Measurements from ENCODE around the gene SEBOX. TPM values are rescaled to one million over a fixed set of nuclear protein-coding genes. Genes with fewer than 3 reads are reported as not detected.

Gene SEBOX
- total RNA-seq, 2 donors from 2014 or later, result not detected

DNA sequence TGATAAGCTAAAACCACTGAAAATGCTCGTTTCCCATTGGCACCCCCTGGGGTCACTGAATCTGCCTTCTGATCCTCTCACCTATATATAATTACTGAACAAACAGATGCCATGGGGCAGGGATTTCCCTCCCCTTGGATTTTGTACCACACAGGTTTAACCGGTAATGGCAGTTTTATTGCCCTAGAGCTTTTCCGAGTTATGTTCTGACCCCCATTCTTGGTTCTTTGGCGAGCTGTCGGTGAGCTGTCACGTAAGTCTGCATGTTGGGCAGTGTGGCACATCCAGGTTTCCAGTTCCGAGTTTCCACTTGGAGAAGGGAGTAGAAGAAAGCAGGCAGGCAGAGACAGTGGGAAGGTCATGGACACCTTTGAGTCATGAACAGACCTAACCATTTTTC is 38.9 kb downstream of the SEBOX start:
- peaks cover 39% of the 10 kb centered on the region for H3K4me1 Mint-ChIP-seq (ENCODE audit: low read depth)
- ATAC-seq (replicated peaks in 1 of 2), result no peak
- H3K27me3 Mint-ChIP-seq (ENCODE audit: low read depth), result no peaks in the 10 kb centered on the region
- no peak overlapping the region for H3K4me3 Mint-ChIP-seq
- H3K27ac Mint-ChIP-seq, result no peak overlapping the region
- no peak for DNase-seq
- H3K36me3 Mint-ChIP-seq (ENCODE audit: insufficient read depth in 2 of 2), result peaks cover 0 to 15% of the 10 kb centered on the region in 2 donors
- H3K9me3 Mint-ChIP-seq, result no peaks in the 10 kb centered on the region

DNA sequence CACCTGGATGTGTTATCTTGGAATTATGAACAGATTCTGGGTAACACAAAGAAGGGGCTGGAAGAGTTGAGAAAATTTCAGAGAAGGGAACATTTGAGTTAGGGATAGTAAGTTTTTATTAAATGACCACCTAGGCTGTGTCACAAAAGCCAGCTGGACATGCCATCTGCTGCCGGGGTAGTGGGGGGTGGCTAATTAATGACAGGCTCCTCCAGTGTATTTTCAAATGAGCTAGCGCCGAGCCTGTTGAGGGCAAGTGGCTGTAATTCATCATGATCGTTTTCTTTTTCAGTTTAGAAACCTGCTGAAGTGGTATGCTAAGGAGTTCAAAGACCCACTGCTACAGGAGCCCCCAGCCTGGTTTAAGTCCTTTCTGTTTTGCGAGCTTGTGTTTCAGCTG is 39.8 kb downstream of the SEBOX start:
- ATAC-seq (replicated peaks in 1 of 2) (no peak), DNase-seq (no peak)
- Mint-ChIP-seq H3K9me3 (no peaks in the 10 kb centered on the region), H3K27me3 (ENCODE audit: low read depth) (no peaks in the 10 kb centered on the region), H3K36me3 (ENCODE audit: insufficient read depth in 2 of 2) (peaks cover 0 to 17% of the 10 kb centered on the region in 2 donors), H3K4me3 (no peak overlapping the region), H3K27ac (no peak overlapping the region), H3K4me1 (ENCODE audit: low read depth) (peaks cover 48% of the 10 kb centered on the region)

DNA sequence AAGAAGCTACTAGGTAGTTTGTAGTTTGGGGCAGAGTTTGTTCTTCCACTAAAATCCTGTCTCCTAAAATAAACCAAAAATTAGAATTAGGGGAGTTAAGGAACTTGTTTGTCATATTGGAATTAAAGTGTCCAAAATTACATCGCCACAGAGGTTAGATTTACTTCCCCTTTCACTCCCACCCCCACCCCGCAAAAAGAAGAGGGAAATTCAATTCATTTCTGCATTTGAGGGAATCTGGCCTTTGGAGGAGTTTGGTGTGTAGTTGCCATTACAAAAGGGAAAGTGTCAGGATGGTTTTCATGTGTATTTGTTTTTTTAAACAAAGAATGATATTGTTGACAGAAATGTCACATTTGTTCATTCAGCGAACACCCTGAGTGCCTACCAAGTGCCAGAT is 40.2 kb downstream of the SEBOX start:
- no peak for ATAC-seq (replicated peaks in 1 of 2)
- Mint-ChIP-seq H3K4me1 (ENCODE audit: low read depth) (peaks cover 52% of the 10 kb centered on the region), H3K27ac (no peak overlapping the region), H3K9me3 (no peaks in the 10 kb centered on the region), H3K27me3 (ENCODE audit: low read depth) (no peaks in the 10 kb centered on the region), H3K4me3 (no peak overlapping the region), H3K36me3 (ENCODE audit: insufficient read depth in 2 of 2) (peaks cover 0 to 21% of the 10 kb centered on the region in 2 donors)
- no peak for DNase-seq

DNA sequence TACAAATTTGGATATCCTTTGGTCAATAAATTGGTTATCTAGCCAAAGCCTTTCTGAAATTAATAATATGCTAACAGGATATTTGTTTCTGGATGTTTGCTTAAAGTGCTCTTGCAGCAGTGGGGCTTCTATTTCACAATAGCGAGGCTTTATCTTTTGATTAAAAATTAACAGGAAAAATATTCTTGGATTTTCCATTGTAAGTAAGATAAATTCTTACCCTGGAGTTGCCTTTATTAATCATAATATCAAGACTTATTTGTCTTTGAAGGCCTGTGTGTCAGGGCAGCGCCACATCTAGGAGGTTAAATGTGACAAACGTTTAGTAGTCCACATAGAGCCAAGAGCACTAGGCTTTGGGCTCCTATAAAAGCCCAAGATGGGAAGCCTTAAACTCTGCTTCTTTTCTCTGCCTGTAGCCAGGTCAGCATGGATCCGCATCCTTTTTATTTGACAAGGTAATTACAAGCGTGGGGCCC is 40.7 kb downstream of the SEBOX start:
- Mint-ChIP-seq H3K4me3 (no peak overlapping the region), H3K36me3 (ENCODE audit: insufficient read depth in 2 of 2) (peaks cover 0 to 21% of the 10 kb centered on the region in 2 donors), H3K27me3 (ENCODE audit: low read depth) (no peaks in the 10 kb centered on the region), H3K27ac (no peak overlapping the region), H3K4me1 (ENCODE audit: low read depth) (peaks cover 54% of the 10 kb centered on the region), H3K9me3 (no peaks in the 10 kb centered on the region)
- no peak for DNase-seq
- ATAC-seq (replicated peaks in 1 of 2), result no peak

DNA sequence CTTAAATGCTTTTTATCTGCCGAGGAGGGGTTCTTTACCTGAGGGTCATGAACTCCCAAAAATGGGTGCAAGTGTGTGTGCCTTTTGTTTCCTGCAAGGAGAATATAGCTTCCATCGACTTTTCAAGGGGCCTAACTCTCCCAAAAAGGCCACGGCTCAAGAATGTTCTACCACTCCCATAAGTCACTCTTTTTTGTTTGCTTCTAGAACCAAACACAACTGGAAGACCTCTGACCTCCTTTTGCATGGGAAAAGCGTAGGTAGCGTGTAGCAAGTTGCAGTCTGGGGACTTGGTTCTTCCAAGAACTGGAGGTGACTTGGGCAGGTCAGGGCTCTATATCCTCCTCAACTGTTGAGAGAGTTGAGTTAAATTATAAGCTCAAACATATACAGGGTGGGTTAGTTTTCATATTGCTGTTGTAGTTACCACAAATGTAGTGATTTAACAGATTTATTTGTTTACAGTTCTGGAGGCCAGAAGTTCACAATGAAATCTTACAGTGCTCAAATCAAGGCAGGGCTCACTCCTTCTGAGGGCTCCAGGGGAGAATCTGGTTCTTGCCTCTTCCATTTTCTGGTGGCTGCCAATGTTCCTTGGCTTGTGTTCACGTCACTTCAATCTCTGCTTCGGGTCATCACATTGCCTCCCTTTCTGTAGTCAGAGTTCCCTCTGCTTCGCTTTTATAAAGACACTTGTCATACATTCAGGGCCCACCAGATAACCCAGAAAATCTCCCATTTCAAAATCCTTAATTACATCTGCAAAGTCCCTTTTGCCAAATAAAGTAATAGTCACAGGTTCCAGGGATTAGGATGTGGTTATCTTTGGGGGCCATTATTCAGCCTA is 44.6 kb downstream of the SEBOX start:
- Mint-ChIP-seq H3K36me3 (ENCODE audit: insufficient read depth in 2 of 2) (peaks cover 0 to 5% of the 10 kb centered on the region in 2 donors), H3K27ac (peak overlapping the region; percentile 68), H3K9me3 (no peaks in the 10 kb centered on the region), H3K27me3 (ENCODE audit: low read depth) (no peaks in the 10 kb centered on the region), H3K4me1 (ENCODE audit: low read depth) (peaks cover 48% of the 10 kb centered on the region), H3K4me3 (peak overlapping the region; percentile 89 to 90)
- no peak for ATAC-seq (replicated peaks in 1 of 2)
- DNase-seq, result no peak

DNA sequence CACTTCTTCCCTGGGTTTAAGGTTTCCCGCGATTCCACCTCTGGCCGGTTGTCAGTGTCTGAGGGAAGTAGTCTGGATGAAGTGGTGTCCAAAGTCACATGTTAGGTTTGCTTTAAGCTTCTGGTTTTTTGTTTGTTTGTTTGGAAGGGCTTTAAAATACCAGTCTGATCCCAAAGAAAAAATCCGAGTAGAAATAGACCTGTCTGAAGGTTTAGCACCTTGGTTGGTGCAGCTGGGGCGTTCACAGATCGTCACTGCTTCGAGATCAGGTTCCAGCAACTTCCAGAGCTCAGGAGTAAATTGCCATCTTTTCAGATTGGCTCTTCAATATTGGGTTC is 45.4 kb downstream of the SEBOX start:
- ATAC-seq (replicated peaks in 1 of 2), result no peak
- H3K4me1 Mint-ChIP-seq (ENCODE audit: low read depth), result peaks cover 48% of the 10 kb centered on the region
- peak overlapping the region; percentile 77 for H3K27ac Mint-ChIP-seq
- H3K4me3 Mint-ChIP-seq, result peak overlapping the region; percentile 89 to 90
- peaks cover 0 to 5% of the 10 kb centered on the region in 2 donors for H3K36me3 Mint-ChIP-seq (ENCODE audit: insufficient read depth in 2 of 2)
- DNase-seq, result no peak
- H3K9me3 Mint-ChIP-seq, result no peaks in the 10 kb centered on the region
- no peaks in the 10 kb centered on the region for H3K27me3 Mint-ChIP-seq (ENCODE audit: low read depth)

DNA sequence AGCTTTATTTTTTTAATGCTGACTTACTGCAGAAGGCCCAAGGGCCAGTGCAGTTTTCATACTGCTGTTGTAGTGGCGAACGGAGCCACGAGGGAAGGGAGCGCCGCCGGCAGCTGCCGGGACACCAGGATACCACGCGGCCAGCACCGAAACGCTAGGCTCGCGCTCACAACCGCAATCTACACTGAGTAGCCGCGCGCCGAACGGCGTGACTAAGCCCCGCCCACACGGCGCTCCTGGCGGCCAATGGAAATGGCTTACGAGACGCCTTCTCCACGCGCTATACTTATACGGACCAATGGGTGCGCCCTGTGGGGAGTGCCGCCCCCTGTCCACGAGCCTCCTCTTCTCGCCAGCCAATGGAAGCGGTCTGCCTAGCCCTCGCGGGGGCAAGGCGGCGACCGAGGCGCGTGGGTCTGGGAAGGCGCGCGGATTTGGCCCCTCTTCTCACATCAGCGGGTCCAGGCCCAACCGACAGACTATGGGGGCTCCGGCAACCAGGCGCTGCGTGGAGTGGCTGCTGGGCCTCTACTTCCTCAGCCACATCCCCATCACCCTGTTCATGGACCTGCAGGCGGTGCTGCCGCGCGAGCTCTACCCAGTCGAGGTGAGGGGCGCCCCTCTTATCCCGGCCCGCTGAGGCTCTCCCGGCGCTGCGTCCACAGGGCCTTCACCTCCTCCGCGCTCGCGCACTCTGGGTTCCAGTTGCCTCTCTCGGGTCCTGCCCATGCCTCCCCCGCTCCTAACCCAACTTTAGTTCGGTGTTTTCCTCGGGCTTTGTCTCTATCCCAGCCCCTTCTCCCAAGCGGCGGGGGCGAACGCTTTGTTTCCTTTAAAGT is 46.0 kb downstream of the SEBOX start, which contains the start of gene TMEM97:
Gene TMEM97 (plus strand): TSS at position 442 of the 839 bp plus-strand sequence. CDS start 40 bp downstream, at position 482.
- Mint-ChIP-seq H3K9me3 (no peaks in the 10 kb centered on the region), H3K27ac (peak within 1 kb of the TSS; percentile 77), H3K4me1 (ENCODE audit: low read depth) (peaks cover 48% of the 10 kb centered on the region), H3K27me3 (ENCODE audit: low read depth) (no peaks in the 10 kb centered on the region), H3K36me3 (ENCODE audit: insufficient read depth in 2 of 2) (peaks cover 0 to 5% of the 10 kb centered on the region in 2 donors), H3K4me3 (peak within 1 kb of the TSS; percentile 89 to 90)
- ATAC-seq (replicated peaks in 1 of 2), result peak; percentile 99
- DNase-seq, result peak; percentile 96 to 98

DNA sequence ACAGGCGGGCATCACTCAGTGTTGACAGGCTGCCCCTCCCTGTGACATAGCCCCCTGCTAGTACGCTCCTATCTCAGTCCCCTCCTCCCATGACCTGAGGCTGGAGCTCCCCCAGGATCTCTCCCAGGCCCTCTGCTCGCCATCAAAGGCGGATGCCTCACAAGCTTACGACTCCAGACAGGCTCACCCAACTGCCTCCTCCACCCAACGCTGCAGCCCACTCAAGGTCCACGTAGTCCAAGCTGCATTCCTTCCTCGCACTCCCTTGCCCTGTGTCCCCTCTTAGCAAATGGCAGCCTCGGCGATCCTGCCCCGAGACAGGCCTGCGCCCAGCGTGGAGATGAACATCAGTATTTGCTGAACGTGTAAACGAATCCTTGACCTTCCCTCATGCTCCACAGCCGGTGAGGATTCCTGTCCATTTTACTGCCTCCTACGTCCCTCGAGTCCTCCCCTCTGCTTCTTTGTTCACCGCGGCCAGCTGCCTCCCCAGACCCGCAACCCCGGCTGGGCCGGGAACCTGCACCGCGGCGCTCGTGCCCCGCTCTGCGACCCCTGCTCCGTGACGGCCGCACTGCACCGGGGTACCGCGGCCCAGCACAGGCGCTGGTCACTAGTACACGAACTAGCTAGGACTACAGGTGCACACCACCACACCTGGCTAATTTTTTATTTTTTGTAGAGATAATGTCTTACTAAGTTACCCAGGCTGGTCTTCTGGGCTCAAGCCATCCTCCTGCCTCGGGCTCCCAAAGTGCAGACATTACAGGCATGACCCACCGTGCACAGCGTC is 46.8 kb downstream of the SEBOX start:
- no peaks in the 10 kb centered on the region for H3K27me3 Mint-ChIP-seq (ENCODE audit: low read depth)
- H3K4me3 Mint-ChIP-seq, result peak overlapping the region; percentile 89 to 90
- peak in 1 of 2 donors; percentile 29 for DNase-seq
- ATAC-seq (replicated peaks in 1 of 2), result peak; percentile 8 to 21
- H3K36me3 Mint-ChIP-seq (ENCODE audit: insufficient read depth in 2 of 2), result peaks cover 0 to 5% of the 10 kb centered on the region in 2 donors
- H3K4me1 Mint-ChIP-seq (ENCODE audit: low read depth), result peaks cover 48% of the 10 kb centered on the region
- H3K9me3 Mint-ChIP-seq, result no peaks in the 10 kb centered on the region
- H3K27ac Mint-ChIP-seq, result peak overlapping the region; percentile 77

DNA sequence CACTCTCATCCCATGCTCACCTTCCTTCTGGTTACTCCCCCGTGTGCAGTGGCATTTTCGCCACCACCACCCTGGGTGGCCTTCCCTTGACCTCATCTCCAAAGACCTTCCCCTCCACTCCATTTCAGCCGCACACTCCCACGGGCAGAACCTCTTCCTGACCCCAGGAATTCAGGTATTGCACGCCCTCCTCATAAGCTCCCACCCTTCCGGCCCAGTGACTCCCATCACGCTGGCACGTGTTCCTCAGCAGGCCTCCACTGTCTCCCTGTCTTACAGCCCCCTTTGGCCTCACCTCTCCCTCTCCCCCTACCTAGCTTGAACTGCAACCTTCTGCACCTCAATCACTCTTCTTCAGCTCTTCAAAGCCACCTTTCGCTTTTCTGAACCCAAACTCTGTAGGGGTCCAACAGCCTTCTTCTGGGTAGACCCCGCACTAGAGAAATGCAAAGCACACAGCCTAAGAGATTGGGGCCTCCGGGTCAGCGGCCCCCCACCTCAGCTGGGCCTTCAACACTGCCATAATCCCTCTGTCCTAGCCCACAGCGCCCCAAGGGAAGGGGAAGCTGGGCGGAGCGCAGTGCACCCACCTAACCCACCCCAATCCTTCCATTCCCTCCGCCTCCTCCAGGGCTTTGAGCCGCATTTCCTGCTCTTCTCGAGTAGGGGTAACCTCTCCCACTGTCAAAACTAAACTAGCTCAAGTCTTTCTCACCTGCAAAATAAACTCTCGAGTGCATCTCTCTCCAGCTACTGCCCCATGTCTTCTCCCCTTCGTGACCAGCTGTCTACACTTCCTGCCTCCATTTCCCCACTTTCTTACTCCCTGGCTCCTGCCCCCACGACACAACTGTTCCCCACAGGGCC is 47.7 kb downstream of the SEBOX start:
- Mint-ChIP-seq H3K4me3 (peak overlapping the region; percentile 89 to 90), H3K36me3 (ENCODE audit: insufficient read depth in 2 of 2) (peaks cover 0 to 5% of the 10 kb centered on the region in 2 donors)

DNA sequence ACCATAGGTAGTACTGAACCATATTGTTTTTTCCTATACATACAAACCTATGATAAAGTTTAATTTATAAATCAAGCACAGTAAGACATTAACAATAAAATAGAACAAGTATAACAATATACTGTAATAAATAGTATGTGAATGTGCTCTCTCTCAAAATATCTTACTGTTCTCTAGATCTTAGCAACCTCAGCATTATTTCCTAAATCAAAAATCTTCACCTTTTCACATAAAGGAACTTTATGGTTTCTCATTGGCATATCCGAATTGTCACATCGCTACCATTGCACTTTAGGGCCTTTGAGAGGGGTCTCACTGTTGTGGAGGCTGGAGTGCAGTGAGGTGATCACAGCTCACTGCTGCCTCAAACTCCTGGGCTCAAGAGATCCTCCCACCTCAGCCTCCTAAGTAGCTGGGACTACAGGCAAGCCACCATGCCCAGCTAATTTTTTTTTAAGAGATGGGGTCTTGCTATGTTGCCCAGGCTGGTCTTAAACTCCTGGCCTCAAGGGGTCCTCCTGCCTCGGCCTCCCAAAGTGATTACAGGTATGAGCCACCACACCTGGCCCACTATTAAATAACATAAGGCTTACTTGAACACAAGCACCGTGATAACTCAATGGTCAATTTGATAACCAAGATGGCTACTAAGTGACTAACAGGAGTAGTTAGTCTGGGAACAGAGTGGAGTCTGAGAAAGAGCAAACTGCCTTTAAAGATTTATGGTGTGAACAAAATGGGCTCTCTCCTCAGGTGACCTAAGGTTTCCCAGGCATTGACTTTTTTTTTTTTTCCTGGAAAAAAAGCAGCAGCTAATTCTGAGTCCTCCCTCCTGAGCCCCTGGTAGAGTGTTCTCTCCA is 48.9 kb downstream of the SEBOX start:
- no peak for ATAC-seq (replicated peaks in 1 of 2)
- Mint-ChIP-seq H3K9me3 (no peaks in the 10 kb centered on the region), H3K4me1 (ENCODE audit: low read depth) (peaks cover 34% of the 10 kb centered on the region), H3K4me3 (peak overlapping the region in 1 of 2 donors; percentile 24), H3K27ac (no peak overlapping the region), H3K36me3 (ENCODE audit: insufficient read depth in 2 of 2) (peaks cover 0 to 5% of the 10 kb centered on the region in 2 donors), H3K27me3 (ENCODE audit: low read depth) (no peaks in the 10 kb centered on the region)
- DNase-seq, result no peak

More for the DNA sequence above, 47.7 kb downstream of the SEBOX start:
- H3K27ac Mint-ChIP-seq, result no peak overlapping the region
- peaks cover 45% of the 10 kb centered on the region for H3K4me1 Mint-ChIP-seq (ENCODE audit: low read depth)
- no peaks in the 10 kb centered on the region for H3K27me3 Mint-ChIP-seq (ENCODE audit: low read depth)
- ATAC-seq (replicated peaks in 1 of 2) (no peak), DNase-seq (no peak)
- no peaks in the 10 kb centered on the region for H3K9me3 Mint-ChIP-seq

DNA sequence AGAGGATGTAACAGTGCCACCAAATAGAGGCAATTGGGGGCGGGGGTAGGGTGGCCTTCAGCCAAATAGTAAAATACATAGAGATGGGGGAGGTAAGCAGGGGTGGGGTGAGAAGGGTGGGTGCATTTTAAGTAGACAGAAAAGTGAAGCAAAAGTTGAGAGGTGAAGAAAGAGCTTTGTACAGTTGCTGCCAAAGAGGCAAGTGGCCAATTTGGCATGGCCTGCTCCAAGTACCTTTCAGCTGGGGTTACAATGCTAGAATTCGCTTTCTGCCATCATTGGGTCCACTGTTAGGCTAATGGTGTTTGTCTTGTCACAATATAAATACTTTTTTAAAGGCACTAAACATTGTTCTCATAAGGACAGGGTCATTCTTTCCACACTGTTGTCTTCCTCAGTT is 51.2 kb downstream of the SEBOX start:
- Mint-ChIP-seq H3K4me3 (no peak overlapping the region), H3K27ac (no peak overlapping the region), H3K36me3 (ENCODE audit: insufficient read depth in 2 of 2) (no peaks in the 10 kb centered on the region), H3K27me3 (ENCODE audit: low read depth) (no peaks in the 10 kb centered on the region), H3K9me3 (no peaks in the 10 kb centered on the region), H3K4me1 (ENCODE audit: low read depth) (peaks cover 20% of the 10 kb centered on the region)
- DNase-seq, result no peak
- no peak for ATAC-seq (replicated peaks in 1 of 2)
